ENCODE data around the gene SREK1IP1.

The SREK1IP1 gene

GRCh38 chr5:64789457-64789856 is 21.0 kb upstream of the SREK1IP1 start:
- Mint-ChIP-seq H3K27ac (no peak overlapping the region), H3K4me3 (no peak overlapping the region), H3K36me3 (ENCODE audit: low read depth) (peaks cover 18% of the 10 kb centered on the region), H3K9me3 (no peaks in the 10 kb centered on the region), H3K4me1 (no peaks in the 10 kb centered on the region), H3K27me3 (ENCODE audit: low read depth, poor library complexity) (no peaks in the 10 kb centered on the region)
- no peak for DNase-seq
- TF ChIP-seq CTCF (IDR thresholded peaks at IDR 0.05): no peak

- Mint-ChIP-seq H3K36me3 (ENCODE audit: low read depth) (peaks cover 11% of the 10 kb centered on the region), H3K4me1 (no peaks in the 10 kb centered on the region), H3K9me3 (no peaks in the 10 kb centered on the region), H3K27me3 (ENCODE audit: low read depth, poor library complexity) (no peaks in the 10 kb centered on the region), H3K27ac (peak overlapping the region; percentile 13), H3K4me3 (no peak overlapping the region)
- no peak for TF ChIP-seq CTCF (IDR thresholded peaks at IDR 0.05)
- no peak for DNase-seq
Measured at GRCh38 chr5:64788156-64788555, 19.7 kb upstream of the SREK1IP1 start.

- Mint-ChIP-seq H3K4me1 (no peaks in the 10 kb centered on the region), H3K4me3 (no peak overlapping the region), H3K27ac (no peak overlapping the region), H3K9me3 (no peaks in the 10 kb centered on the region), H3K27me3 (ENCODE audit: low read depth, poor library complexity) (no peaks in the 10 kb centered on the region), H3K36me3 (ENCODE audit: low read depth) (peaks cover 11% of the 10 kb centered on the region)
- no peak for DNase-seq
- no peak for TF ChIP-seq CTCF (IDR thresholded peaks at IDR 0.05)
Measured at GRCh38 chr5:64786372-64786771, 17.9 kb upstream of the SREK1IP1 start.

- H3K9me3 Mint-ChIP-seq: no peaks in the 10 kb centered on the region
- no peak overlapping the region for H3K27ac Mint-ChIP-seq
- peak; percentile 77 for DNase-seq
- H3K36me3 Mint-ChIP-seq (ENCODE audit: low read depth): peaks cover 18% of the 10 kb centered on the region
- peak; percentile 87 for TF ChIP-seq CTCF (IDR thresholded peaks at IDR 0.05)
- no peaks in the 10 kb centered on the region for H3K4me1 Mint-ChIP-seq
- H3K27me3 Mint-ChIP-seq (ENCODE audit: low read depth, poor library complexity): no peaks in the 10 kb centered on the region
- no peak overlapping the region for H3K4me3 Mint-ChIP-seq
Measured at GRCh38 chr5:64784451-64785025, 16.0 kb upstream of the SREK1IP1 start.

- H3K9me3 Mint-ChIP-seq: no peaks in the 10 kb centered on the region
- H3K27ac Mint-ChIP-seq: no peak overlapping the region
- no peak for TF ChIP-seq CTCF (IDR thresholded peaks at IDR 0.05)
- H3K27me3 Mint-ChIP-seq (ENCODE audit: low read depth, poor library complexity): no peaks in the 10 kb centered on the region
- H3K4me1 Mint-ChIP-seq: peaks cover 9% of the 10 kb centered on the region
- H3K36me3 Mint-ChIP-seq (ENCODE audit: low read depth): peaks cover 20% of the 10 kb centered on the region
- H3K4me3 Mint-ChIP-seq: no peak overlapping the region
- no peak for DNase-seq
Measured at GRCh38 chr5:64775291-64775690, 6.8 kb upstream of the SREK1IP1 start.

GRCh38 chr5:64773533-64773932 is 5.0 kb upstream of the SREK1IP1 start:
- Mint-ChIP-seq H3K4me3 (no peak overlapping the region), H3K4me1 (peaks cover 19% of the 10 kb centered on the region), H3K27ac (no peak overlapping the region), H3K36me3 (ENCODE audit: low read depth) (peaks cover 11% of the 10 kb centered on the region), H3K27me3 (ENCODE audit: low read depth, poor library complexity) (no peaks in the 10 kb centered on the region), H3K9me3 (no peaks in the 10 kb centered on the region)
- TF ChIP-seq CTCF (IDR thresholded peaks at IDR 0.05): no peak
- DNase-seq: no peak

Measured in nephron progenitor cell (in vitro differentiated cells).